Sigmoid colon (tissue), 4 donors: ENCODE measurements around the gene EDNRA.

ENCODE experiments used
- CTCF ChIP-seq, 4 experiments: fragments of 450-650 bp in 3 of 4; fragments of 200-600 bp in 1 of 4; IDR thresholded peaks; one replicate each; pipeline ENCODE4 v1.5.1; 2016 to 2019; ENCODE audit warnings: antibody characterized with exemption in 4 of 4, mild to moderate bottlenecking in 3 of 4, moderate library complexity in 2 of 4
- EP300 ChIP-seq, 4 donors: sonication (generic); formaldehyde crosslinking; IDR thresholded peaks; one replicate each; pipeline ENCODE4 v1.6.1; 2017; ENCODE audit warnings: antibody characterized with exemption in 4 of 4
- POLR2A ChIP-seq, 2 donors: fragments of 450-650 bp; IDR thresholded peaks; one replicate each; pipeline ENCODE4 v1.6.1; 2016; ENCODE audit warnings: antibody characterized with exemption in 2 of 2, mild to moderate bottlenecking in 2 of 2, moderate library complexity in 2 of 2
- POLR2AphosphoS5 ChIP-seq, 4 donors: sonication (generic); formaldehyde crosslinking; IDR thresholded peaks; one replicate each; pipeline ENCODE4 v1.6.1; 2017; ENCODE audit warnings: antibody characterized with exemption in 4 of 4

- TF ChIP-seq POLR2AphosphoS5 (IDR thresholded peaks at IDR 0.05) = no peak
- no peak for TF ChIP-seq CTCF (IDR thresholded peaks at IDR 0.05)
- TF ChIP-seq POLR2A (IDR thresholded peaks at IDR 0.05) = no peak
- TF ChIP-seq EP300 (IDR thresholded peaks at IDR 0.05) = no peak
These were observed 100.9 kb downstream of the EDNRA start for GRCh38 chr4:147581606-147582350.
